ENCODE data around the gene LIM2.

GRCh38 chr19:51415187-51415586, 27.4 kb upstream of the LIM2 start:
- TF ChIP-seq ZNF512 (CRISPR knock-in tag; IDR thresholded peaks at IDR 0.05; ENCODE audit: borderline replicate concordance) (no peak), MAX (CRISPR knock-in tag; IDR thresholded peaks at IDR 0.05) (no peak), CTCF (IDR thresholded peaks at IDR 0.05) (no peak), CREB1 (CRISPR knock-in tag; IDR thresholded peaks at IDR 0.05) (no peak), ZNF671 (CRISPR knock-in tag; IDR thresholded peaks at IDR 0.05) (no peak), KAT7 (CRISPR knock-in tag; IDR thresholded peaks at IDR 0.05; ENCODE audit: borderline replicate concordance) (no peak), STAT6 (CRISPR knock-in tag; conservative IDR thresholded peaks at IDR 0.05; ENCODE audit: low read depth) (no peak), USF2 (CRISPR knock-in tag; IDR thresholded peaks at IDR 0.05) (no peak), PREB (CRISPR knock-in tag; IDR thresholded peaks at IDR 0.05; ENCODE audit: borderline replicate concordance) (no peak), MLX (CRISPR knock-in tag; IDR thresholded peaks at IDR 0.05) (no peak), PRDM15 (CRISPR knock-in tag; IDR thresholded peaks at IDR 0.05) (no peak), HMGXB4 (CRISPR knock-in tag; IDR thresholded peaks at IDR 0.05) (no peak)

Data from WTC11 (cell line).